HCT116 (cell line): ENCODE data around the gene NARS2.

Experiments
- CBX3 ChIP-seq: IDR thresholded peaks from 2 replicates; pipeline ENCODE4 v1.6.1; 2012; ENCODE audit warnings: low read depth
- CEBPB ChIP-seq: IDR thresholded peaks from 2 replicates; pipeline ENCODE4 v1.6.1; 2012; ENCODE audit warnings: low read depth
- POLR2A ChIP-seq: IDR thresholded peaks from 2 replicates; pipeline ENCODE4 v1.7.0; 2011; ENCODE audit warnings: borderline replicate concordance; ENCODE audit not compliant: insufficient read depth, insufficient read length; ENCODE audit errors: extremely low read depth
- POLR2AphosphoS5 ChIP-seq: IDR thresholded peaks from 2 replicates; pipeline ENCODE4 v1.6.1; 2011; ENCODE audit warnings: mild to moderate bottlenecking, low read depth, low read length, moderate library complexity
- TF ChIP-seq, protein P1 (sequence below): IDR thresholded peaks from 2 replicates; pipeline ENCODE4 v1.6.1; 2011; ENCODE audit warnings: mild to moderate bottlenecking, low read length, moderate library complexity; ENCODE audit not compliant: insufficient replicate concordance; ENCODE audit errors: extremely low read depth
- TF ChIP-seq, protein P2 (sequence below), 3 experiments: fragments of 200-600 bp in 1 of 3; sonication (generic) in 1 of 3; IDR thresholded peaks in 2 of 3; conservative IDR thresholded peaks in 1 of 3; 2 replicates each; pipeline ENCODE4 v1.5.1; 2012 to 2017; ENCODE audit warnings: low read depth in 2 of 3, low read length in 2 of 3, antibody characterized with exemption in 1 of 3, borderline replicate concordance in 1 of 3, control low read depth in 1 of 3, mild to moderate bottlenecking in 1 of 3, mixed read lengths in 1 of 3, mixed run types in 1 of 3, moderate library complexity in 1 of 3; ENCODE audit not compliant: insufficient read depth in 1 of 3
- TF ChIP-seq, protein P3 (sequence below): IDR thresholded peaks from 2 replicates; pipeline ENCODE4 v1.6.1; 2012

DNA sequence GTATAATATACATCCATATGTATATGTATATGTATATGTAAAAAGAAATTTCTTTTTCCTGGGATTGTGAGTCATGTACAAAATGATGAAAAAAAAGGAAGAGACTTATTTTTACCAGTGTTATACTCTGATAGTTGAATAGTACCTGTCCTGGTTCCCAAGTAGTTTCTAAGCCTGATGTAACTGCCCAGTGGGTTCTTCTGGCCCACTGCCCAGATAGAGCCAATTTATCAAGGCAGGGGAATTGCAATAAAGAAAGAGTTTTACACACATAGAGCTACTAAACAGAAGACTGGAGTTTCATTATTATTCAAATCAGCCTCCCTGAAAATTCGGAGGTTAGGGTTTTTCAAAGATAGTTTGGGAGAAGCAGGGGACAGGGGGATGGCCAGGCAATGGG, 29.1 kb upstream of the NARS2 start:
- TF ChIP-seq POLR2A, result no peak
- TF ChIP-seq CEBPB, result no peak
- TF ChIP-seq, protein P1, sequence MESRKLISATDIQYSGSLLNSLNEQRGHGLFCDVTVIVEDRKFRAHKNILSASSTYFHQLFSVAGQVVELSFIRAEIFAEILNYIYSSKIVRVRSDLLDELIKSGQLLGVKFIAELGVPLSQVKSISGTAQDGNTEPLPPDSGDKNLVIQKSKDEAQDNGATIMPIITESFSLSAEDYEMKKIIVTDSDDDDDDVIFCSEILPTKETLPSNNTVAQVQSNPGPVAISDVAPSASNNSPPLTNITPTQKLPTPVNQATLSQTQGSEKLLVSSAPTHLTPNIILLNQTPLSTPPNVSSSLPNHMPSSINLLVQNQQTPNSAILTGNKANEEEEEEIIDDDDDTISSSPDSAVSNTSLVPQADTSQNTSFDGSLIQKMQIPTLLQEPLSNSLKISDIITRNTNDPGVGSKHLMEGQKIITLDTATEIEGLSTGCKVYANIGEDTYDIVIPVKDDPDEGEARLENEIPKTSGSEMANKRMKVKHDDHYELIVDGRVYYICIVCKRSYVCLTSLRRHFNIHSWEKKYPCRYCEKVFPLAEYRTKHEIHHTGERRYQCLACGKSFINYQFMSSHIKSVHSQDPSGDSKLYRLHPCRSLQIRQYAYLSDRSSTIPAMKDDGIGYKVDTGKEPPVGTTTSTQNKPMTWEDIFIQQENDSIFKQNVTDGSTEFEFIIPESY, result no peak
- TF ChIP-seq, protein P2, sequence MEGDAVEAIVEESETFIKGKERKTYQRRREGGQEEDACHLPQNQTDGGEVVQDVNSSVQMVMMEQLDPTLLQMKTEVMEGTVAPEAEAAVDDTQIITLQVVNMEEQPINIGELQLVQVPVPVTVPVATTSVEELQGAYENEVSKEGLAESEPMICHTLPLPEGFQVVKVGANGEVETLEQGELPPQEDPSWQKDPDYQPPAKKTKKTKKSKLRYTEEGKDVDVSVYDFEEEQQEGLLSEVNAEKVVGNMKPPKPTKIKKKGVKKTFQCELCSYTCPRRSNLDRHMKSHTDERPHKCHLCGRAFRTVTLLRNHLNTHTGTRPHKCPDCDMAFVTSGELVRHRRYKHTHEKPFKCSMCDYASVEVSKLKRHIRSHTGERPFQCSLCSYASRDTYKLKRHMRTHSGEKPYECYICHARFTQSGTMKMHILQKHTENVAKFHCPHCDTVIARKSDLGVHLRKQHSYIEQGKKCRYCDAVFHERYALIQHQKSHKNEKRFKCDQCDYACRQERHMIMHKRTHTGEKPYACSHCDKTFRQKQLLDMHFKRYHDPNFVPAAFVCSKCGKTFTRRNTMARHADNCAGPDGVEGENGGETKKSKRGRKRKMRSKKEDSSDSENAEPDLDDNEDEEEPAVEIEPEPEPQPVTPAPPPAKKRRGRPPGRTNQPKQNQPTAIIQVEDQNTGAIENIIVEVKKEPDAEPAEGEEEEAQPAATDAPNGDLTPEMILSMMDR (IDR thresholded peaks at IDR 0.05 in 2 of 3, conservative IDR thresholded peaks at IDR 0.05 in 1 of 3; ENCODE audit: borderline replicate concordance in 1 of 3, insufficient read depth in 1 of 3, low read depth in 2 of 3, low read length in 2 of 3), result no peak
- TF ChIP-seq POLR2AphosphoS5, result no peak
- TF ChIP-seq, protein P3, sequence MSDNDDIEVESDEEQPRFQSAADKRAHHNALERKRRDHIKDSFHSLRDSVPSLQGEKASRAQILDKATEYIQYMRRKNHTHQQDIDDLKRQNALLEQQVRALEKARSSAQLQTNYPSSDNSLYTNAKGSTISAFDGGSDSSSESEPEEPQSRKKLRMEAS, result no peak
- no peak for TF ChIP-seq CBX3
